ENCODE data around the gene CD6.

- no peak for TF ChIP-seq CTCF (IDR thresholded peaks at IDR 0.05)
- no peak for TF ChIP-seq EP300 (IDR thresholded peaks at IDR 0.05)
Measured at GRCh38 chr11:60931917-60932316, 39.6 kb upstream of the CD6 start.

Measured in stomach (tissue), 4 donors.